WI38 (cell line): Measurements from ENCODE around the gene NFATC4.

Experiments used
- H3K4me3 ChIP-seq: 2 replicates; pipeline ENCODE4 v1.5.1; 2011; ENCODE audit warnings: low read depth, mild to moderate bottlenecking, control low read depth, low read length
- TF ChIP-seq, protein P1 (sequence below): IDR thresholded peaks from 2 replicates; pipeline ENCODE4 v1.5.1; 2012; ENCODE audit warnings: low read depth, mild to moderate bottlenecking, control low read depth, low read length

The NFATC4 gene

GRCh38 chr14:24363401-24363800, 4.6 kb upstream of the NFATC4 start:
- TF ChIP-seq, protein P1, sequence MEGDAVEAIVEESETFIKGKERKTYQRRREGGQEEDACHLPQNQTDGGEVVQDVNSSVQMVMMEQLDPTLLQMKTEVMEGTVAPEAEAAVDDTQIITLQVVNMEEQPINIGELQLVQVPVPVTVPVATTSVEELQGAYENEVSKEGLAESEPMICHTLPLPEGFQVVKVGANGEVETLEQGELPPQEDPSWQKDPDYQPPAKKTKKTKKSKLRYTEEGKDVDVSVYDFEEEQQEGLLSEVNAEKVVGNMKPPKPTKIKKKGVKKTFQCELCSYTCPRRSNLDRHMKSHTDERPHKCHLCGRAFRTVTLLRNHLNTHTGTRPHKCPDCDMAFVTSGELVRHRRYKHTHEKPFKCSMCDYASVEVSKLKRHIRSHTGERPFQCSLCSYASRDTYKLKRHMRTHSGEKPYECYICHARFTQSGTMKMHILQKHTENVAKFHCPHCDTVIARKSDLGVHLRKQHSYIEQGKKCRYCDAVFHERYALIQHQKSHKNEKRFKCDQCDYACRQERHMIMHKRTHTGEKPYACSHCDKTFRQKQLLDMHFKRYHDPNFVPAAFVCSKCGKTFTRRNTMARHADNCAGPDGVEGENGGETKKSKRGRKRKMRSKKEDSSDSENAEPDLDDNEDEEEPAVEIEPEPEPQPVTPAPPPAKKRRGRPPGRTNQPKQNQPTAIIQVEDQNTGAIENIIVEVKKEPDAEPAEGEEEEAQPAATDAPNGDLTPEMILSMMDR, result no peak
- H3K4me3 ChIP-seq, result no peak overlapping the region

DNA sequence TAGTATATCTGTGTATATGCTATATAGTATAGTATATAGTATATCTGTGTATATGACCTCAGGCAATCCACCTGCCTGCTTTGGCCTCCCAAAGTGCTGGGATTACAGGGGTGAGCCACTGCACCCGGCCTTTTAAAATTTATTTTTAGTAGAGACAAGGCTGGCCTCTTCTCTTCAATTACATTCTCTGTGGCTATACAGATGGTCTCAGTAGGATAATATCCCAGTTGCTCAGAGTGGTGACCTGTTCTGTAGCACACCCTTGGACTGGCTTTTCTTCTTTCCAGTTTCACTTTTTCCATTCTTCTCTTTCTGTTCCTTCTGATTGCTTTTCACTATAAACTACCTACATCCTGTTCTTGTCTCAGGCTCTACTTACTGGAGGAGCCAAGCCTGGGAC, 3.1 kb upstream of the NFATC4 start:
- TF ChIP-seq, protein P1, result no peak
- no peak overlapping the region for H3K4me3 ChIP-seq

GRCh38 chr14:24365600-24366412, 2.2 kb upstream of the NFATC4 start:
- peak overlapping the region; percentile 51 for H3K4me3 ChIP-seq
- TF ChIP-seq, protein P1, result peak; percentile 86

- TF ChIP-seq, protein P1, result no peak
- peak overlapping the region; percentile 51 for H3K4me3 ChIP-seq
Measured at GRCh38 chr14:24366413-24366720, 1.6 kb upstream of the NFATC4 start.

GRCh38 chr14:24366721-24367513, 1.1 kb upstream of the NFATC4 start:
- H3K4me3 ChIP-seq, result peak overlapping the region; percentile 51
- TF ChIP-seq, protein P1, result no peak

- TF ChIP-seq, protein P1, result no peak
- H3K4me3 ChIP-seq, result peak overlapping the region; percentile 94
Measured at GRCh38 chr14:24368212-24368561, 203 bp downstream of the NFATC4 start.

- TF ChIP-seq, protein P1, result no peak
- peak overlapping the region; percentile 94 for H3K4me3 ChIP-seq
Measured at GRCh38 chr14:24368562-24369252, 723 bp downstream of the NFATC4 start.
